Erythroblast (primary cell): ENCODE measurements around the gene MICAL2.
A peak's percentile ranks its signal among the peaks of the same experiment; 100 is the strongest.

ENCODE experiments used
- DNase-seq, 2 experiments: peaks; one replicate each; lab custom pipeline; 2025; lab: John Stamatoyannopoulos, UW
- GATA1 ChIP-seq: IDR thresholded peaks from 2 replicates; pipeline ENCODE4 v1.6.1; 2011; ENCODE audit warnings: low read depth, mild to moderate bottlenecking, control low read depth, low read length, moderate library complexity
- POLR2A ChIP-seq: IDR thresholded peaks from 2 replicates; pipeline ENCODE4 v1.6.1; 2011; ENCODE audit warnings: mild to moderate bottlenecking, low read length

The MICAL2 gene

DNA sequence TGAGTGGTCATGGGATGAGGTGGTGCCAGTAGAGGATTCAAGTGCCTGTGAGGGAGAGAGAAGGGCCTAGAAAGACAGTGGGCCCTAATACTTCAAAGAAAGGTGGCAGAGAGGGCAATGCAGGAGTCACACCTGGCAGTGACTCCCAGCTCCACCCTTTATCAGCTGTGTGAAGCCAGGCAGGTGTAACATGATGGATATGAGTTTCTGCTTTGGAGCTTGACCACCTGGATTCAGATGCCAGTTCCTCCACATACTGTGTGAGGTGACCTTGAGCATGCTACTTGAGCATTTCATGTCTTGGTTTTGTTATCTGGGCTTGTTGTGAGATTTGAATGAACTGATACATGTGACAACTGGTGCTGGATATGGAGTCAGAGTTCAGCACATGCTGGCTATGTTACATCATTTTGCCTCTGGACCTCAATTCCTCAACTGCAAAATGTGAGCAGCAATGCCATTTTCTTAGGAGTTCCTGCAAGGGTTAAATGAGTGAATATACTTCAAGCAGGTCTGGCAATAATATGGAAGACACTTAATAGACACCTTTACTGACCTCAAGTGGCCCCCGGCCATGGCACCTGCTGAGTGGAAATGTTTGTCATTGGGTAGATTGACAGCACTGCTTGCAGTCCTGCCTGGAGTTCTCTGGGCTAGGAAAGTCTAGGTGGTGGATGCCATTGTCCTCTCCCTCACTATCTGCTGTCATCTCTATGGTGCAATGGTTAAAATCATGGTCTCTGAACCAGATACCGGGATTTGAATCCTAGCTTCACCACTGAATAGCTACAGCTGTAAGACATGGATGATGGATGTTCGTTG is 83.3 kb downstream of the MICAL2 start:
- no peak for TF ChIP-seq GATA1
- no peak for TF ChIP-seq POLR2A
- DNase-seq: peak; percentile 39 to 50

DNA sequence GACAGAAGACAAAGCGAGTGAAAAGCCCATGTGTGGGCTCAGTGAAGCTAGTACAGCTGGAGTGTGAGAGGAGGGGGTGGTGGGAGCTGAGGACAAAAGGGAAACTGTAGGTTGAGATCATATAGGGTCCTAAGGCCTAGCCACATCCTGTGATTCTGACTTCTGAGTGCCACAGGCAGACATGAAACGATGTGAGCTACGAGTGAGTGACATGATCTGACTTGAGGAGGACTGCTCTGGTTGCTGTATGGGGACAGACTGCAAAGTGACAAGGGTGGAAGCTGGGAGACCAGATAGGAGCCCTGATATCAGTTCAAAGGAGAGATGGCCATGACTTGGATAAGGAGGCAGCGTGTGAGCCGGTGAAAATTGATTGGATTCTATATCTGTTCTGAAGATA is 85.4 kb downstream of the MICAL2 start:
- TF ChIP-seq GATA1: no peak
- no peak for TF ChIP-seq POLR2A
- peak; percentile 52 to 72 for DNase-seq

DNA sequence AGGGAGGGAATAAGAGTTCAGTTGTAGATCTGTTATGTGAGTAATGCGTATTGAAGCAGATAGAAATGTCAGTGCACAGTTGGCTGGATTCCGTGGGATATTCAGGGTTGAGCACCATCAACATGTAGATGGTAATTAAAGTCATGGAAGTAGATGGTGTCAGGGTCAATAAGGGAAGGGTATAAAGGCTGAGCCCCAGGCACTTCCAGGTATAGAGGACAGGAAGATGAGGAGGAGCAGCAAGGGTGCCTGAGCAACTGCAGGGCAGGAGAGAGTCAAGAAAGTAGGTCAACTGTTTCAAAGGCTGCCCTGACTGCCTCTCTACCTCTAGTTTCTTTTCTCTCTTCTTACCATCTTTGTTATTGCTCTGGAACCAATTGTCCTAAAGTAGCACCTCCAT is 85.9 kb downstream of the MICAL2 start:
- no peak for DNase-seq
- no peak for TF ChIP-seq POLR2A
- TF ChIP-seq GATA1: no peak

DNA sequence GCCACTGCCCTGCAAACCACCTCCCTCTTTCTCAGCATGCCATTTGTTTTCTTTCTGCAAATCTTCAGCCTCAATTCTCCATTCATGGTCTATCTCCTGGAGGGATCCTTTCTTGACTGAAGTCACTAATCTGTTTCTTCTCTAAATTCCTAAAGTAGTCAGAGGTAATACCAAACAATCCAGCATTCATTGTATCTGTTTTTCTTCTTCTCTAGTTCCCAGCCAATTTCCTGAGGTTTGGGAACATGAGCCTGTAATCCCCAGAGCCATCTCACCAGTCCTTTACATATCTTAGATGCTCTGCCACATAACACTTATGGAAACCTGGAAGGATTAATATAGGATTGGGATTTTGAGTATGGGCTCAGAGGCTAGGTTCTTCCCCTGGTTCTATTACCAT is 86.5 kb downstream of the MICAL2 start:
- no peak for DNase-seq
- TF ChIP-seq POLR2A (no peak), GATA1 (no peak)

DNA sequence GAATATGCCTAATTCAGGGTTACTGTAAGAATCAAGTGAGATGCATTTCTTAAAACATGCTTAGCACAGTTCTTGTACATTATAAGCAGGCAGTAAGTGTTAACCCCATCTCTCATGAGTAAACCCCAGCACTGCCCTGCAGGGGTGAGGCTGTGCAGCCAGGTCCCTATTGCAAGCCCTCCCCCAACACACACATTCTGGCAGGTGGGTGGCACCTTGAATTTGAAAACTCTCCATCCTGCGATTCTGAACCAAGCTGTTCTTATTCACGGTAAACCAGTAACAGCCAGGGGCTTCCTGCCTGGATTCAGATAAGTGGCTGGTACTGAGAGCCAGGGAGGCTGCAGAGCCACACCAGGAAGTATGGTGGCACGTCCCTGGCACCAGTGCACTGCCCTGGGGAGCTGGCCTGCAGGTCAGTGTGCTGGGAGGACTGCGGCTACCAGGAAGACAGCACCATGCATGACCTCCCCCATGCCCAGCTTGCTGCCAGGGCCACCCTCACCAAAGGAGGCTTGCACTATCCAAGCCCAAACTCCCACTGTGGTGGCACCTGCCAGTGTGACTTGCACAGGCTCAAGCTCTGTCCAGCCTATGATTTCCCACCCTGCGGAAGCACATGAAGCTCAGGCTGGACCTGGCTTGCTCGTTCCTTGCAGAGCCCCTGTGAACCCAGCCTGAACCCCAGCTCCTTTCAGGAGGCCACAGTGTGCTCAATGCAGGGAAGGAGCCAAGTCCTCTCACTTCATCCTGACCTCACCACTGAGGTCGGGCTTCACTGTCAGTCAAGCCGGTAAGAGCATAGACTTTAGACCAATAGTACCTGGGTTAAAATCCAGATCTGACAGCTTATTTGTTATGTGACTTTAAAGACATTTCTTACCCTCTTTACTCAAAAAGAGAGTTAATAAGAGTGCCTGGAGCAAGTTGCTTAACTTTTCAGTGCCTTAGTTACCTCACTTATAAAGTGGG is 88.1 kb downstream of the MICAL2 start:
- no peak for TF ChIP-seq GATA1
- no peak for TF ChIP-seq POLR2A
- DNase-seq: no peak

DNA sequence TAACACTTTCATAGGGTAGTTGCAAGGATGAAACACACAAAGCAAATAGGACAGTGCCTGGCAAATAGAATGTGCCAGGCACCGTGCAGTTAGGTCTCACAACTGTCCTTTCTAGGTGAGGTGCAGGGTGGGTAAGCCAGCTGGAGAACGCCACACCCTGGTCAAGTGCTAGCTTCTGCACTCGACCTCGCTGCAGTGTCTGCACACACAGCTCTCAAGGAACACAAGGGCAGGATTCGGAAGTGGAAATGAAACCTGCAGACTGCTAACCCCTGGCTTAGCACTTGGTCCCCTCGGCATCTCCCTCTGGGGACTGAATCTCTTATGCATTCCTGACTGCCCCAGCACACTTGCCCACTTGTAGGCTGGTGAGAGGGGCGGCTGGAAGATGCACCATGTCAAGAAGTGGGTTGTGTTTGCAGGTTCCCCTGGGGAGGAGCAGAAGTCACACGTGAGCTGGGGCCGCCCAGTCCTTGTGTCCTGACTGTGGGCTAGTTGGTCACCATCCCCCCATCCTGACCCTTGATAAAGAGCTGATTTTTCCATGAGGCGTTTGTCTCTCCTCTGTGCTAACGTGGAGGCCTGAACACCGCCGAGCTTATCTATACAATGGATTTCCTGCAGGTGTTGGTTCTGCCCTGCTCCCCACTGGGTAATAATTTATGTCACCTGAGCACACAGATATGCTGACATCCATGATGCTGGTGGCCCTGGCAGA is 89.0 kb downstream of the MICAL2 start:
- TF ChIP-seq GATA1: no peak
- no peak for TF ChIP-seq POLR2A

DNA sequence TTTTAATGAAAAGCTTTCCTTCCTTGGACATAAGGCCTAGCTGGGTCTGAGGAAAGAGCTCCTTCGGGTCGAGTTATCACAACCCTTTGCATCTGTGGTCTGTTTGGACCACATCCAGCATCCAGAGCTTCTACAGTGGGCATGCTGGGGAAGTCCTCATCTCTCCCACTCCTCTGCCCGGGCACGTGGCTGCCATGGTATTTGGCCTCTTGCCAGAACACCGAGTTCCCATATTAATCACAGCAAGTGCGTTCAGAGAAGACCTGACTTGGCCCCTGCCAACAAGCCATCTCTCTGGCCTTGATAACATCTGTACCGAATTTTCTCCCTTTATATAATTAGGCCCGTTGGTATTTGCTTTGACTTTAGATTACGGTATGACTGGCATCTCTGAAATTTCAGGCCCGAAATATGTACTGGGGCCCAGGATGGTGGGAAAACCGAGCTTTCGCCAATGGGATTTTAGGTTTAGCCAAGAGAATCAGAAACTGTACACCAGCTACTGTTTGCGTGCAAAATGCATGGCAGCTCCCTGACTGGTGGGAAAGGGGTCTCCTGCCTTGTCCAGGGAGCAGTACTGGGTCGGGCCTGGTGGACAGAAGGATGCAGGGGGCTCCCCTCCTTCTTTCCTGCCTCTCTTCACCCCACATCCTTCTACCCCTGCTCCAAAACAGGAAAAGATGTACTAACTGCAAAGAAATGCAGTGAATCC is 90.0 kb downstream of the MICAL2 start:
- peak; percentile 58 to 62 for DNase-seq
- TF ChIP-seq POLR2A: no peak
- no peak for TF ChIP-seq GATA1

More for the DNA sequence above, 89.0 kb downstream of the MICAL2 start:
- peak in 1 of 2 experiments; percentile 33 for DNase-seq

DNA sequence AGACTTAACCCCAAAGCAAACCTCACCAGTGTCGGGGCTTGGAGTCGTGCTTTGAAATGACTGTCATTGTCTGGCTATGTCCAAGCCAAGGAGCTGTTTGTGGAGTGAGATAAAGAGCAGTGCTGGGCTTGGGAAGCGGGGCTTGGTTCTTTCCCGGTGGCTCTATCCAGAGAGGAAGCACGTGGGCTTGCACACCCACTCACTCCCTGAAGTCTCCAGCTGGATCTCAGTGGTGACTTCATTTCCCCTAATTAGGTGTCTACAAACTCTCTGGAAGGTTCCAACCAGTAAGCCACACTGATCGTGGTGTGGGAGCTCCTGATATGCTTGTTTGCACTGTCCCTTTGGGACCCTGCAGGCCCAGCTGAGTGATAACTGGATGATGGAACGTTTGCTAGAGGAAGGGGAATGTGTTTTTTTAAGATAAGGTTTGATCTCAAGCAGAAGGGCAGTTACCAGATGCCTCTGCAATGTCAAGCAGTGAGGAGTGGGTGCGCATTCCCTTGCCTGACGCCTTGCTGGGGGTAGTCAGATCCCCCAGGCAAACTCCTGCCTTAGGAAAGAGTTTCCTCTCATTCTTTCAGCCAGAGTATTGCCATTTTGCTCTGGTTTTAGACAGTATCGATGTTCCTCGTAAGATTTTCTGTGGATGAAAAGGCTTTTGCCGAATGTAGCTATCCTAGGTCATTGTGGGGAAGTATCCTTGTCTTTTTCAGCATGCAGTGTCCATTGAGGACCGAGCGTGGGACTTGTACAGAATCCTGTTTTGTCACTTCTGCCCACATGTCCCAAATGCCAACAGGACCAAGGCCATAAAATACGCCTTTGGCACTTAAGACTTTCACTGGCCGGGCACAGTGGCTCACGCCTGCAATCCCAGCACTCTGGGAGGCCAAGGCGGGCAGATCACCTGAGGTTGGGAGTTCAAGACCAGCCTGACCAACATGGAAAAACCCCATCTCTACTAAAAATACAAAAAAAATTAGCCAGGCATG is 90.9 kb downstream of the MICAL2 start:
- peak; percentile 82 for TF ChIP-seq GATA1
- peak; percentile 55 for TF ChIP-seq POLR2A
- peak; percentile 93 to 98 for DNase-seq

DNA sequence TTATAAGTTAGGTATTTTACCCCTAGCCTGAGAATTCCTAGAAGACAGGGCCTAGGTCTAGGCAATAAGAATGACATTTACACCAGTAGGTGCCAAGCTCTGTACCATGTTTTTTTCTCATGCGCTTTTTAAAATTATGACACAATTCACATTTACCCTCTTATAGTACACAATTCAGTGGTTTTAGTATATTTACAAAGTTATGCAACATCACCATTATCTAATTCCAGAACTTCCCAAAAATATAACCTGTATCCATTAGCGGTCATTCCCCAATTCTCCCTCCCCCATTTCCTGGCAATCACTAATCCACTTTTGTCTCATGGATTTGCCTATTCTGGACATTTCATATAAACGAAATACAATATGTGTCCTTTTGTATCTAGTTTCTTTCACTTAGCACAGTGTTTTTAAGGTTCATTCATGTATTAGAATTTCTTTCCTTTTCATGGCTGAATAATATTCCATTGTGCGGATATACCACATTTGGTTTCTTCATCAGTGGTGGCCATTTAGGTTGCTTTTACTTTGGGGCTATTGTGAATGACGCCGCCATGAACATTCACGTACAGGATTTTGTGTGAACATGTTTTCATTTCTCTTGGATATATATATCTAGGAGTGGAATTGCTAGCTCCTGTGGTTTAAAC is 92.4 kb downstream of the MICAL2 start:
- TF ChIP-seq GATA1: no peak
- no peak for TF ChIP-seq POLR2A

DNA sequence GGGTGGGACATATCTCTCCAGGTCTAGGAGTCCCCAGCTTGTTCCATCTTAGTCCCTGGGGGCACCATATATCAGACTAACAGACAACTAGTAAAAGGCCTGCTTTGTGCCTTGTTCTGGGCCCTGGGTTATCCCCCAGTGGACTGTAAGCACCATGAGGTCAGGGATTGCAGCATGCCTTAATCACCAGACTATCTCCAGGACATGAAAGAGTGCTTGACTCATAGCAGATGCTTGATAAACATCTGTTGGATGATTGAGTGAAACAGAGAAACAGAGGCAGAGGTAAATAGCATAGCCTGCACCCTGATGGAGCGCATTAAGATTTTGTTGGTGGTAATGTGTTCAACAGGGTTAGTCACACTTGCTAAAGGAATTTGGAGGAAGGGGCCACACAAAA is 94.1 kb downstream of the MICAL2 start:
- TF ChIP-seq POLR2A (no peak), GATA1 (no peak)
- DNase-seq: no peak

More for the DNA sequence above, 92.4 kb downstream of the MICAL2 start:
- no peak for DNase-seq

DNA sequence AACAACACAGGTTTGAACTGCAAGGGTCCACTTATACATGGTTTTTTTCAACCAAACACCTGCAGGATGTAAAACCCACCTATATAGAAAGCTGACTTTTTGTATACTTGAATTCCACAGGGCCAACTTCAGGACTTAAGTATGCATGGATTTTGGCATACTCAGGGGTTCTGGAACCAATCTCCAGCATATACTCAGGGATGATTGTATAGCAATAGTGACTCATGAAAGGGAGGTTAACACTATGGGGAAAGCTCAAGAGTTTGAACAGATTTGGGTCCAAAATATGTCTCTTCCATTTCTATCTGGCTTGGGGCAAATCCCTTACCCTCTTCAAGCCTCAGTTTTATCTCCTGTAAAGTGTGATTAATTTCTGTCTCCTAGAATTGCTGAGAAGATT is 94.9 kb downstream of the MICAL2 start:
- no peak for TF ChIP-seq POLR2A
- TF ChIP-seq GATA1: no peak
- no peak for DNase-seq

DNA sequence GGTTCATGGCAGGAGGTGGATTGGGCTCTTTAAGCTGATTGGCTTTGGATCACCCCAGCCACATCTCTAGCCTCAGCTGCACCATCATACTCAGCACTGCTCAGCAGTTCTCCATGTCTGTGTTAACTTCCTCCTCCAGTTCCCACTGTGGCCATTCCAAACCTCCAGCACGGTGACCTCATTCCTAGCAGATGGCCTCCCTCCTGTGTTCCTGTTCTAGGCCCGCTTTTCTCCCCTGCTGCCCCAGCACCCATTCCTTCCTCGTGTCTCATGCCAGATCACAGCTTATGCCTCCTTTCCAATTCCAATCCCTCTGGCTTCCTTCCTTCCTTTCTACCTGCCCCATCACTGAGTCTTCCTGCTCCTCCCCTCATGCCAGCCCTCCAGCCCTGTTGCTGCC is 96.1 kb downstream of the MICAL2 start:
- DNase-seq: no peak
- TF ChIP-seq GATA1: no peak
- no peak for TF ChIP-seq POLR2A
